ENCODE results near the gene CHST3.

DNA sequence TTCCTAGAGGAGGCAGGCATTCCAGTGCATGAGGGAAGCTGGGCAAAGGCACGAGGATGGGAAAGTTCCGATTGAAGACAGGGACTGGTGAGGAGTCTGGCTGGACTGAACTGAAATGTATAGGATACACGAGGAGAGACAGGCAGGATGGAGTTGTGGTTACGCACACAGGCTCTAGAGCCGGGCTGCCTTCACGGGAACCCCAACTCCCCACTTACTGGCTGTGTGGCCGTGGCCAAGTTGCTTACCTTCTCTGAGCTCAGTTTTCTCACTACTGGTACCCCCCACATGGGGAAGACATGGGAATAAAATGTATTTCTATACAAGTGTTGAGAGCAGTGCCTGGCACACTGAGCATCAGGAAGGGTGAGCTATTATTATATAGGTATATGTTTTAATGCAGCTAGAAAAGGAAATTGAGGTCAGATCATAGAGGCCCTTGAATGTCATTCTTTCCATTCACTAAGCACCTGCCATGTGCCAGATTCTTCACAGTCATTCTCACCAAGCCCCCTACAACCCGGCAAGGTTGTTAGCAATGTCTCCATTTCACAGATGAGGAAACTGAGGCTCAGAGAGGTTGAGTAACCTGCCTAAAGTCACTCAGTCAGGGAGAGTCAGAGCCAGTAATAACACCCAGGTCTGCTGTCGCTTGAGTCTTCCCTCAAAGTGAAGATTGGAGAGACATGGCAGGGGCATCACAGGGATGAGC is 9.7 kb downstream of the CHST3 start:
- TF ChIP-seq CTCF (conservative IDR thresholded peaks at IDR 0.05; ENCODE audit: low read depth in 2 of 2) = no peak
- no peak for TF ChIP-seq EZH2 (IDR thresholded peaks at IDR 0.05; ENCODE audit: low read depth, unreplicated experiment)
- no peak for TF ChIP-seq STAT1 (IDR thresholded peaks at IDR 0.05; ENCODE audit: unreplicated experiment)
- no peak for TF ChIP-seq POLR2AphosphoS5 (IDR thresholded peaks at IDR 0.05; ENCODE audit: low read depth)
- TF ChIP-seq EZH2phosphoT487 (IDR thresholded peaks at IDR 0.05; ENCODE audit: unreplicated experiment) = no peak
- no peak for TF ChIP-seq REST (IDR thresholded peaks at IDR 0.05; ENCODE audit: unreplicated experiment)
- no peak for TF ChIP-seq CREB1 (CRISPR knock-in tag; IDR thresholded peaks at IDR 0.05; ENCODE audit: low read depth)
- TF ChIP-seq JUNB (IDR thresholded peaks at IDR 0.05; ENCODE audit: unreplicated experiment) = no peak
- TF ChIP-seq ETS1 (IDR thresholded peaks at IDR 0.05) = no peak
- no peak for TF ChIP-seq ZNF331 (CRISPR knock-in tag; IDR thresholded peaks at IDR 0.05; ENCODE audit: low read depth)
- no peak for TF ChIP-seq ZNF462 (CRISPR knock-in tag; IDR thresholded peaks at IDR 0.05)
- no peak for TF ChIP-seq ZNF114 (CRISPR knock-in tag; IDR thresholded peaks at IDR 0.05)
- no peak for TF ChIP-seq NANOG (IDR thresholded peaks at IDR 0.05; ENCODE audit: borderline replicate concordance)

All from GM23338 (cell line).